GM10847 (cell line): Measurements from ENCODE around the gene SELENOM.

Experiments used
- POLR2A ChIP-seq: IDR thresholded peaks from 2 replicates; pipeline ENCODE4 v1.6.1; 2011; ENCODE audit not compliant: insufficient read length; ENCODE audit errors: extremely low read depth

SELENOM gene

GRCh38 chr22:31138126-31138525, 30.8 kb upstream of the SELENOM start:
- TF ChIP-seq POLR2A = no peak

- TF ChIP-seq POLR2A = no peak
Observed at GRCh38 chr22:31137721-31138120, 30.4 kb upstream of the SELENOM start.

GRCh38 chr22:31136711-31137110, 29.3 kb upstream of the SELENOM start:
- no peak for TF ChIP-seq POLR2A

- no peak for TF ChIP-seq POLR2A
Observed at GRCh38 chr22:31136155-31136554, 28.8 kb upstream of the SELENOM start.

- TF ChIP-seq POLR2A = no peak
Observed at GRCh38 chr22:31135706-31136105, 28.3 kb upstream of the SELENOM start.

GRCh38 chr22:31134688-31135087, 27.3 kb upstream of the SELENOM start:
- no peak for TF ChIP-seq POLR2A

- no peak for TF ChIP-seq POLR2A
Observed at GRCh38 chr22:31133911-31134310, 26.5 kb upstream of the SELENOM start.

- TF ChIP-seq POLR2A = no peak
Observed at GRCh38 chr22:31130873-31131272, 23.5 kb upstream of the SELENOM start.

GRCh38 chr22:31128156-31128555, 20.8 kb upstream of the SELENOM start:
- TF ChIP-seq POLR2A = no peak

GRCh38 chr22:31127181-31127772, 19.9 kb upstream of the SELENOM start:
- no peak for TF ChIP-seq POLR2A

GRCh38 chr22:31126869-31127175, 19.5 kb upstream of the SELENOM start:
- TF ChIP-seq POLR2A = no peak

GRCh38 chr22:31126128-31126868, 18.9 kb upstream of the SELENOM start:
- TF ChIP-seq POLR2A = no peak

GRCh38 chr22:31125521-31126117, 18.3 kb upstream of the SELENOM start:
- no peak for TF ChIP-seq POLR2A

GRCh38 chr22:31124811-31125465, 17.6 kb upstream of the SELENOM start:
- TF ChIP-seq POLR2A = no peak

GRCh38 chr22:31124290-31124689, 16.9 kb upstream of the SELENOM start:
- no peak for TF ChIP-seq POLR2A

GRCh38 chr22:31123292-31123602, 15.9 kb upstream of the SELENOM start:
- TF ChIP-seq POLR2A = no peak
